Measurements from ENCODE around the gene TMEM203. TPM values are rescaled to one million over a fixed set of nuclear protein-coding genes. Genes with fewer than 3 reads are reported as not detected.
A peak's percentile ranks its signal among the peaks of the same experiment; 100 is the strongest.

TMEM203 gene
- total and polyA plus RNA-seq, 2 of the 13 experiments (the other 11 are each of a cell fraction or from before 2014, with no cell fraction given), result 23.4 to 36.7 TPM

DNA sequence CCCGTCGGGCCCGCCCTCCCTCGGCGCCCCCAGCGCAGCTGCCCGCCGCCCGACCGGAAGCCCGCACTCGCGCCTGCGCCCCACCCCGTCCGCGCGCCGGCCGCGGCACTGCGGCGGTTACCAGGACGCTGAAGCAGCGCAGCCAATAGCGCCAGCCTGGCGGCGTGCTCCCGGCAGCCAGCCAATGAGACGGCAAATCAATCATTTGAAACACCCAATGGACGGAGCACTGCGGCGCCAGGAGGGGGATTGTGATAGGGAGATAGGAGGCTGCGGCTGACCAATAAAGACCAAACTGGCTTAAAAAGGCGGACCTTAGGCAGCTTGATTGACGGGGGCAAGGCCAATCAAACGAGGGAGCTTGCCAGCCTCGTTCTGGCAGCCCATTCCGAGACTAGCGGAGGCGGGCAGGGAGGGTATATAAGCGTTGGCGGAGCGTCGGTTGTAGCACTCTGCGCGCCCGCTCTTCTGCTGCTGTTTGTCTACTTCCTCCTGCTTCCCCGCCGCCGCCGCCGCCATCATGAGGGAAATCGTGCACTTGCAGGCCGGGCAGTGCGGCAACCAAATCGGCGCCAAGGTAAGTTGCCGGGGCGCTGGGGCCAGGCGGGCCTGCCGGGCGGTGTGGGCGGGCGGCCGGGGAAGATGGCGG is 35.5 kb upstream of the TMEM203 start, which contains the start of gene TUBB4B (continued):
- TF ChIP-seq, protein P1, sequence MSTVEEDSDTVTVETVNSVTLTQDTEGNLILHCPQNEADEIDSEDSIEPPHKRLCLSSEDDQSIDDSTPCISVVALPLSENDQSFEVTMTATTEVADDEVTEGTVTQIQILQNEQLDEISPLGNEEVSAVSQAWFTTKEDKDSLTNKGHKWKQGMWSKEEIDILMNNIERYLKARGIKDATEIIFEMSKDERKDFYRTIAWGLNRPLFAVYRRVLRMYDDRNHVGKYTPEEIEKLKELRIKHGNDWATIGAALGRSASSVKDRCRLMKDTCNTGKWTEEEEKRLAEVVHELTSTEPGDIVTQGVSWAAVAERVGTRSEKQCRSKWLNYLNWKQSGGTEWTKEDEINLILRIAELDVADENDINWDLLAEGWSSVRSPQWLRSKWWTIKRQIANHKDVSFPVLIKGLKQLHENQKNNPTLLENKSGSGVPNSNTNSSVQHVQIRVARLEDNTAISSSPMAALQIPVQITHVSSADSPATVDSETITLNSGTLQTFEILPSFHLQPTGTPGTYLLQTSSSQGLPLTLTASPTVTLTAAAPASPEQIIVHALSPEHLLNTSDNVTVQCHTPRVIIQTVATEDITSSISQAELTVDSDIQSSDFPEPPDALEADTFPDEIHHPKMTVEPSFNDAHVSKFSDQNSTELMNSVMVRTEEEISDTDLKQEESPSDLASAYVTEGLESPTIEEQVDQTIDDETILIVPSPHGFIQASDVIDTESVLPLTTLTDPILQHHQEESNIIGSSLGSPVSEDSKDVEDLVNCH (CRISPR knock-in tag; IDR thresholded peaks at IDR 0.05), result no peak
- TF ChIP-seq, protein P2, sequence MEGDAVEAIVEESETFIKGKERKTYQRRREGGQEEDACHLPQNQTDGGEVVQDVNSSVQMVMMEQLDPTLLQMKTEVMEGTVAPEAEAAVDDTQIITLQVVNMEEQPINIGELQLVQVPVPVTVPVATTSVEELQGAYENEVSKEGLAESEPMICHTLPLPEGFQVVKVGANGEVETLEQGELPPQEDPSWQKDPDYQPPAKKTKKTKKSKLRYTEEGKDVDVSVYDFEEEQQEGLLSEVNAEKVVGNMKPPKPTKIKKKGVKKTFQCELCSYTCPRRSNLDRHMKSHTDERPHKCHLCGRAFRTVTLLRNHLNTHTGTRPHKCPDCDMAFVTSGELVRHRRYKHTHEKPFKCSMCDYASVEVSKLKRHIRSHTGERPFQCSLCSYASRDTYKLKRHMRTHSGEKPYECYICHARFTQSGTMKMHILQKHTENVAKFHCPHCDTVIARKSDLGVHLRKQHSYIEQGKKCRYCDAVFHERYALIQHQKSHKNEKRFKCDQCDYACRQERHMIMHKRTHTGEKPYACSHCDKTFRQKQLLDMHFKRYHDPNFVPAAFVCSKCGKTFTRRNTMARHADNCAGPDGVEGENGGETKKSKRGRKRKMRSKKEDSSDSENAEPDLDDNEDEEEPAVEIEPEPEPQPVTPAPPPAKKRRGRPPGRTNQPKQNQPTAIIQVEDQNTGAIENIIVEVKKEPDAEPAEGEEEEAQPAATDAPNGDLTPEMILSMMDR (CRISPR knock-in tag; IDR thresholded peaks at IDR 0.05), result no peak
- TF ChIP-seq, protein P3, sequence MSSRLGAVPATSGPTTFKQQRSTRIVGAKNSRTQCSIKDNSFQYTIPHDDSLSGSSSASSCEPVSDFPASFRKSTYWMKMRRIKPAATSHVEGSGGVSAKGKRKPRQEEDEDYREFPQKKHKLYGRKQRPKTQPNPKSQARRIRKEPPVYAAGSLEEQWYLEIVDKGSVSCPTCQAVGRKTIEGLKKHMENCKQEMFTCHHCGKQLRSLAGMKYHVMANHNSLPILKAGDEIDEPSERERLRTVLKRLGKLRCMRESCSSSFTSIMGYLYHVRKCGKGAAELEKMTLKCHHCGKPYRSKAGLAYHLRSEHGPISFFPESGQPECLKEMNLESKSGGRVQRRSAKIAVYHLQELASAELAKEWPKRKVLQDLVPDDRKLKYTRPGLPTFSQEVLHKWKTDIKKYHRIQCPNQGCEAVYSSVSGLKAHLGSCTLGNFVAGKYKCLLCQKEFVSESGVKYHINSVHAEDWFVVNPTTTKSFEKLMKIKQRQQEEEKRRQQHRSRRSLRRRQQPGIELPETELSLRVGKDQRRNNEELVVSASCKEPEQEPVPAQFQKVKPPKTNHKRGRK (CRISPR knock-in tag; IDR thresholded peaks at IDR 0.05), result no peak
- TF ChIP-seq ZFP37 (CRISPR knock-in tag; IDR thresholded peaks at IDR 0.05; ENCODE audit: borderline replicate concordance) (0 out of 2 replicates have a peak, but pooled peaks have one; percentile 60), ZSCAN22 (CRISPR knock-in tag; IDR thresholded peaks at IDR 0.05) (no peak), ZNF501 (CRISPR knock-in tag; IDR thresholded peaks at IDR 0.05) (no peak), MEF2D (CRISPR knock-in tag; IDR thresholded peaks at IDR 0.05) (no peak), SRSF4 (IDR thresholded peaks at IDR 0.05; ENCODE audit: low read depth, low read length, poor library complexity, severe bottlenecking) (no peak), SNAI1 (CRISPR knock-in tag; IDR thresholded peaks at IDR 0.05; ENCODE audit: borderline replicate concordance) (peak; percentile 11; the same call in 1 of the 2 replicates), ZNF83 (CRISPR knock-in tag; IDR thresholded peaks at IDR 0.05; ENCODE audit: borderline replicate concordance) (peak; percentile 60; the same call in 1 of the 2 replicates), GATA4 (IDR thresholded peaks at IDR 0.05; ENCODE audit: borderline replicate concordance, low read depth) (peak; percentile 95), DZIP1 (CRISPR knock-in tag; IDR thresholded peaks at IDR 0.05) (0 out of 2 replicates have a peak, but pooled peaks have one; percentile 30), MAZ (IDR thresholded peaks at IDR 0.05; ENCODE audit: borderline replicate concordance, low read depth, low read length) (peak; percentile 41; the same call in 1 of the 2 replicates), MAZ (CRISPR knock-in tag; IDR thresholded peaks at IDR 0.05; ENCODE audit: low read depth) (peak; percentile 52; the same call in 1 of the 2 replicates), SP4 (CRISPR knock-in tag; IDR thresholded peaks at IDR 0.05) (peak; percentile 83), CHCHD3 (CRISPR knock-in tag; IDR thresholded peaks at IDR 0.05) (no peak), NBN (conservative IDR thresholded peaks at IDR 0.05) (no peak)
- TF ChIP-seq, protein P4, sequence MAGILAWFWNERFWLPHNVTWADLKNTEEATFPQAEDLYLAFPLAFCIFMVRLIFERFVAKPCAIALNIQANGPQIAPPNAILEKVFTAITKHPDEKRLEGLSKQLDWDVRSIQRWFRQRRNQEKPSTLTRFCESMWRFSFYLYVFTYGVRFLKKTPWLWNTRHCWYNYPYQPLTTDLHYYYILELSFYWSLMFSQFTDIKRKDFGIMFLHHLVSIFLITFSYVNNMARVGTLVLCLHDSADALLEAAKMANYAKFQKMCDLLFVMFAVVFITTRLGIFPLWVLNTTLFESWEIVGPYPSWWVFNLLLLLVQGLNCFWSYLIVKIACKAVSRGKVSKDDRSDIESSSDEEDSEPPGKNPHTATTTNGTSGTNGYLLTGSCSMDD (CRISPR knock-in tag; IDR thresholded peaks at IDR 0.05), result 0 out of 2 replicates have a peak, but pooled peaks have one; percentile 65
